Brain microvascular endothelial cell (primary cell): ENCODE measurements around the gene EPB41L1.
A peak's percentile ranks its signal among the peaks of the same experiment; 100 is the strongest.

Experiments used
- DNase-seq: peaks from one replicate; pipeline ENCODE4 v3.0.0-alpha.2; 2020
- H3K27ac ChIP-seq: fragments of 250-450 bp; sonication (Bioruptor Pico); 2 replicates; pipeline ENCODE4 v1.5.1; 2020; ENCODE audit warnings: mild to moderate bottlenecking, moderate library complexity
- H3K27me3 ChIP-seq: fragments of 250-450 bp; sonication (Bioruptor Pico); replicated peaks from 2 replicates; pipeline ENCODE4 v1.5.1; 2020; ENCODE audit warnings: mild to moderate bottlenecking
- H3K36me3 ChIP-seq: fragments of 250-450 bp; sonication (Bioruptor Pico); replicated peaks from 2 replicates; pipeline ENCODE4 v1.5.1; 2020; ENCODE audit warnings: mild to moderate bottlenecking
- H3K4me3 ChIP-seq: 2 replicates; pipeline ENCODE4 v1.5.1; 2011; ENCODE audit warnings: low read depth, mild to moderate bottlenecking, control low read depth, low read length, moderate library complexity
- CTCF ChIP-seq: IDR thresholded peaks from 2 replicates; pipeline ENCODE4 v1.5.1; 2011; ENCODE audit warnings: low read depth, mild to moderate bottlenecking, moderate library complexity, low read length, control low read depth, inconsistent platforms; ENCODE audit errors: missing control alignments
- in situ Hi-C: cut with HindIII; loops from 2 replicates; pipeline ENCODE4 v1.10.0; 2017; ENCODE audit warnings: low sequenced_read_pairs, low pct_ligation_motif_present

EPB41L1 gene

GRCh38 chr20:36152261-36152660 lies 2.3 kb upstream of the EPB41L1 start:
- Histone ChIP-seq H3K27me3 (no peaks in the 10 kb centered on the region), H3K4me3 (no peak overlapping the region), H3K27ac (no peak overlapping the region), H3K36me3 (no peaks in the 10 kb centered on the region)
- TF ChIP-seq CTCF, result no peak
- in situ Hi-C loops, result no loop called here
- no peak for DNase-seq

DNA sequence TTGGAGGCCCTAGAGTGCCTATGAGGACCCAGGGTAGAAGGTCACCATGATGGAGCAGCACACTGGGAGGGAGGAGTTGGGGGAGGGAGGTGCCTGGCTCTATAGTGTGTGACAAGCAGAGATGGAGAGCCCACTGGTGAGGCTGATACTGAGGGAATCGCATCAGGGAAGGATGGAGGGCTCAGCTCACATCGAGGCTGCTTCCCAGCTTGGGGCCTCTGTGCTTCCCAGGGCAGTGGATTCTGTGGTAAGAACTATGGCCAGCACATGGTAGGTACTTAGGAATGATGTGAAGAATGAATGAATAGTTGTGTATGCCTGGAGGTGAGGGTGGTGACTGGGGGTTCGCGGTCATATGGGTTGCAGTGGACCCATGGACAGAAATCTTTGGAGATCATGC lies 1.3 kb upstream of the EPB41L1 start:
- no peak overlapping the region for H3K4me3 ChIP-seq

DNA sequence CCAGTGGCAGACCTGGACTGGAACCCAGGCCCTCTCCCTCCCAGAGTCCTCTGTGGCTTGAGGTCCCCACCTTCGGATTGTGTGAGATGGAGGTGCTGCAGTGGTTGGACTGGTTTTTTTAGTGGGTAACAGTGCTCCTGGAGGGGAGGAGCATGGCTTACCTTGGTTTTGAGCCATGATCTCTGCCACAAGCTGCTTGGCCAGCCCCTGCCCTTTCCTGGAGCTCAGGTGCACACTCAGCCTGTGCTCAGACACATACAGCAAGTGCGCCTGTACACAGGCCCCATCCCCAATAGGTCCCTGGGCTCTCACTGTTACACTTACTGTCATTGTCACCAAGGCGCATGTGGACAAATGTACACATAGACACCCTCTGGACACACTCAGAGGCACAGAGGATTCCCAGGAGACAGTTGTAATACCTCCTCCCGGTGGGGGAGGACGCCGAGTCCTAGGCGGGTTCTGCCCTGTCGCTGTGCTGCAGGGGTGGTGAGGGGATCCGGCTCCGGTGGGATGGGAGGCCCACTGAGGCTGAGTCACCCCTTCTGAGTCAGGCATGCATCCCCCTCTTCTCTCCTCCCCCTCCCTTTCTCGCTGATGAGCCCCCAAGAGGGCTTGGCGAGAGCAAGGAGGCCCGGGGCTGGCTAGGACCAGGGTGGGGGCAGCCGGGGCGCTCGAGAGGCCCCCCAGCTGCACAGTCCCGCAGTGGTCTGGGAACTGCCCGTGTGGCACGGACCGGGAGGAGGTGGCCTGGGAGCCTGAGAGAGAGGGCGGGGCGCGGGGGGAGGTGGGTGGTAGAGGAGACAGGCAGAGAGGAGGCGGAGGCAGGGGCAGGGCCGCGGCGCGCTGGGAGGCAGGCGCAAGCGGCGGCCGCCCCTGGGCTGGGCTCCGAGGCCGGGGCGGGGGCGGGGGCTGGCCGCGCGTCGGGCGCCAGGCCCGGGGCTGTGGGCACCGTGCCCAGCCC lies 522 bp upstream of the EPB41L1 start:
- peak; percentile 51 for DNase-seq
- TF ChIP-seq CTCF, result no peak
- H3K27ac ChIP-seq, result no peak overlapping the region

More for the DNA sequence above, 1.3 kb upstream of the EPB41L1 start:
- no peaks in the 10 kb centered on the region for H3K27me3 ChIP-seq
- H3K27ac ChIP-seq, result no peak overlapping the region
- in situ Hi-C loops, result no loop called here
- no peak for TF ChIP-seq CTCF
- no peaks in the 10 kb centered on the region for H3K36me3 ChIP-seq
- no peak for DNase-seq

DNA sequence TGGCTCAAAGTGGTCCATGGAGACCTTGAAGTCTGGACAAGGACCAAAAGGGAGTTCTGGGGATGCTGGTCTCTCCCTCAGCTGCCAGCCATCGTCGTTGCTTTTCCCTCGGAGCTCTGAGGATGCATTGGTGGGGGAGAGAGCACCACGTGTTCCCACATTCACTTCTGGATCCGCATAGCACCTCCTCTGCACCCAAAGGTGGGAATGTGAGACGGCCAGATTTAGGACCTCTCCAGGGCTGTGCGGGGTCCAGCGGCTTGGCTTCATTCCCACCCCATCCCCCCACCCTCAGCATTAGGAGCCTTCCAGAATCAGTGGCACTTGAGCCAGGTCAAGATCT lies 1.1 kb downstream of the EPB41L1 start:
- H3K4me3 ChIP-seq, result no peak overlapping the region
- in situ Hi-C loops, result no loop called here

More for the DNA sequence above, 522 bp upstream of the EPB41L1 start:
- peak overlapping the region; percentile 65 for H3K4me3 ChIP-seq
- H3K36me3 ChIP-seq, result no peaks in the 10 kb centered on the region
- in situ Hi-C loops, result no loop called here
- H3K27me3 ChIP-seq, result no peaks in the 10 kb centered on the region

GRCh38 chr20:36155991-36156390 lies 1.5 kb downstream of the EPB41L1 start:
- no peak overlapping the region for H3K4me3 ChIP-seq
- no peak for DNase-seq
- in situ Hi-C loops, result no loop called here

More for the DNA sequence above, 1.1 kb downstream of the EPB41L1 start:
- H3K36me3 ChIP-seq, result no peaks in the 10 kb centered on the region
- TF ChIP-seq CTCF, result no peak
- H3K27me3 ChIP-seq, result no peaks in the 10 kb centered on the region
- H3K27ac ChIP-seq, result no peak overlapping the region
- DNase-seq, result no peak

More at GRCh38 chr20:36155991-36156390, 1.5 kb downstream of the EPB41L1 start:
- no peaks in the 10 kb centered on the region for H3K27me3 ChIP-seq
- no peak for TF ChIP-seq CTCF
- H3K36me3 ChIP-seq, result no peaks in the 10 kb centered on the region
- H3K27ac ChIP-seq, result no peak overlapping the region
